SK-N-SH (cell line): Measurements from ENCODE around the gene CDH12. TPM values are rescaled to one million over a fixed set of nuclear protein-coding genes. Genes with fewer than 3 reads are reported as not detected.

Source experiments
- CTCF ChIA-PET: fragments of 300-600, 350-600 bp; formaldehyde crosslinking; extraction: SDS; loops from one replicate; lab custom pipeline; 2021; lab: Yijun Ruan, JAX
- POLR2A ChIA-PET: fragments of 350-600 bp; sonication (Branson Sonifier 250); formaldehyde crosslinking; extraction: SDS; loops from one replicate; lab custom pipeline; 2020; ENCODE audit warnings: antibody characterized with exemption, inconsistent platforms; lab: Yijun Ruan, JAX
- DNase-seq: peaks from one replicate; pipeline ENCODE4 v3.0.0; 2012
- H2AFZ ChIP-seq: fragments of 200-600 bp; sonication (generic); 2 replicates; pipeline ENCODE4 v1.8.1; 2016; ENCODE audit warnings: antibody characterized with exemption, mild to moderate bottlenecking, low read depth
- H3F3A ChIP-seq: fragments of 200-600 bp; sonication (generic); replicated peaks from 2 replicates; pipeline ENCODE3; 2016; ENCODE audit warnings: antibody characterized with exemption, mild to moderate bottlenecking; ENCODE audit not compliant: insufficient read depth
- H3K27ac ChIP-seq, 2 experiments: fragments of 200-500 bp in 1 of 2; fragments of 200-600 bp in 1 of 2; sonication (Bioruptor generic) in 1 of 2; sonication (generic), shearing (Covaris generic) in 1 of 2; 2 replicates each; pipeline versions ENCODE4 v1.5.1 to v1.6.1; 2014 to 2016; ENCODE audit warnings: low read depth in 2 of 2, inconsistent platforms in 1 of 2, low read length in 1 of 2, mild to moderate bottlenecking in 1 of 2, mixed read lengths in 1 of 2
- H3K27me3 ChIP-seq: fragments of 200-600 bp; sonication (generic), shearing (Covaris generic); 2 replicates; pipeline ENCODE4 v1.6.1; 2016; ENCODE audit warnings: mixed run types; ENCODE audit not compliant: insufficient read depth
- H3K36me3 ChIP-seq, 2 experiments: fragments of 200-500 bp in 1 of 2; fragments of 200-600 bp in 1 of 2; sonication (Bioruptor generic) in 1 of 2; sonication (generic) in 1 of 2; replicated peaks in 1 of 2; 2 replicates each; pipeline versions ENCODE3 to v1.5.1; 2014 to 2016; ENCODE audit warnings: low read length in 1 of 2, mild to moderate bottlenecking in 1 of 2; ENCODE audit not compliant: insufficient read depth in 2 of 2, control insufficient read depth in 1 of 2
- H3K4me1 ChIP-seq, 2 experiments: fragments of 200-500 bp in 1 of 2; fragments of 200-600 bp in 1 of 2; sonication (Bioruptor generic) in 1 of 2; sonication (generic), shearing (Covaris generic) in 1 of 2; 2 replicates each; pipeline versions ENCODE4 v1.5.1 to v1.6.1; 2014 to 2016; ENCODE audit warnings: low read depth in 1 of 2, low read length in 1 of 2, mixed run types in 1 of 2; ENCODE audit not compliant: insufficient read depth in 2 of 2, control insufficient read depth in 1 of 2
- H3K4me2 ChIP-seq: fragments of 200-600 bp; sonication (generic), shearing (Covaris generic); 2 replicates; pipeline ENCODE4 v1.6.1; 2017; ENCODE audit warnings: mixed run types
- H3K4me3 ChIP-seq, 2 experiments: fragments of 200-500 bp in 1 of 2; fragments of 200-600 bp in 1 of 2; sonication (Bioruptor generic) in 1 of 2; sonication (generic), shearing (Covaris generic) in 1 of 2; 2 replicates each; pipeline versions ENCODE4 v1.5.1 to v1.8.1; 2014 to 2016; ENCODE audit warnings: low read depth in 2 of 2, inconsistent platforms in 1 of 2, low read length in 1 of 2, mild to moderate bottlenecking in 1 of 2, mixed read lengths in 1 of 2, moderate library complexity in 1 of 2
- H3K79me2 ChIP-seq: fragments of 200-600 bp; sonication (generic); 2 replicates; pipeline ENCODE4 v1.8.1; 2017; ENCODE audit warnings: mild to moderate bottlenecking; ENCODE audit not compliant: insufficient read depth
- H3K9ac ChIP-seq: fragments of 200-600 bp; sonication (generic); 2 replicates; pipeline ENCODE4 v1.6.1; 2017; ENCODE audit warnings: mixed run types
- H3K9me2 ChIP-seq: fragments of 200-600 bp; sonication (generic); 2 replicates; pipeline ENCODE4 v1.6.1; 2017; ENCODE audit warnings: mixed run types
- H3K9me3 ChIP-seq: fragments of 200-600 bp; sonication (generic); 2 replicates; pipeline ENCODE4 v1.6.1; 2017; ENCODE audit warnings: mixed run types, mild to moderate bottlenecking, moderate library complexity
- H4K20me1 ChIP-seq: fragments of 200-600 bp; sonication (generic); 2 replicates; pipeline ENCODE4 v1.6.1; 2017; ENCODE audit warnings: mild to moderate bottlenecking, mixed run types; ENCODE audit not compliant: insufficient read depth
- CHD2 ChIP-seq: fragments of 150-350 bp; IDR thresholded peaks from 2 replicates; pipeline ENCODE4 v1.6.1; 2018; ENCODE audit warnings: low read length; ENCODE audit not compliant: partially characterized antibody
- ELF1 ChIP-seq: IDR thresholded peaks from 2 replicates; pipeline ENCODE4 v1.4.0; 2012
- FOXJ3 ChIP-seq: sonication (generic); formaldehyde crosslinking; IDR thresholded peaks from 2 replicates; pipeline ENCODE4 v1.5.1; 2020; ENCODE audit warnings: mild to moderate bottlenecking, missing genetic modification reagents
- GATA2 ChIP-seq: sonication (generic); formaldehyde crosslinking; IDR thresholded peaks from 2 replicates; pipeline ENCODE4 v1.5.0; 2020; ENCODE audit warnings: mild to moderate bottlenecking, missing genetic modification reagents
- MEF2A ChIP-seq: IDR thresholded peaks from 2 replicates; pipeline ENCODE4 v1.4.0; 2012; ENCODE audit warnings: low read depth, borderline replicate concordance
- MXI1 ChIP-seq: IDR thresholded peaks from 2 replicates; pipeline ENCODE4 v1.6.1; 2012; ENCODE audit warnings: mild to moderate bottlenecking, low read depth, low read length, improper control_type of control experiment
- NFIC ChIP-seq: IDR thresholded peaks from 2 replicates; pipeline ENCODE4 v1.4.0; 2012; ENCODE audit warnings: borderline replicate concordance
- NRF1 ChIP-seq: IDR thresholded peaks from 2 replicates; pipeline ENCODE4 v1.6.1; 2012; ENCODE audit warnings: low read depth, mild to moderate bottlenecking, low read length
- RCOR1 ChIP-seq: fragments of 150-350 bp; IDR thresholded peaks from 2 replicates; pipeline ENCODE4 v1.6.1; 2017; ENCODE audit warnings: antibody characterized with exemption, low read length
- REST ChIP-seq: IDR thresholded peaks from 2 replicates; pipeline ENCODE4 v1.6.1; 2012; ENCODE audit warnings: mild to moderate bottlenecking, low read depth, low read length, moderate library complexity
- SMC3 ChIP-seq: IDR thresholded peaks from 2 replicates; pipeline ENCODE4 v1.6.1; 2012; ENCODE audit warnings: low read depth, low read length, improper control_type of control experiment
- TAF1 ChIP-seq: IDR thresholded peaks from 2 replicates; pipeline ENCODE4 v1.6.1; 2012; ENCODE audit warnings: low read depth, mild to moderate bottlenecking, low read length, moderate library complexity, borderline replicate concordance
- USF1 ChIP-seq: IDR thresholded peaks from 2 replicates; pipeline ENCODE4 v1.4.0; 2012; ENCODE audit warnings: low read depth, borderline replicate concordance
- YY1 ChIP-seq: IDR thresholded peaks from 2 replicates; pipeline ENCODE4 v1.4.0; 2012; ENCODE audit warnings: low read depth, mild to moderate bottlenecking
- ZBTB33 ChIP-seq: IDR thresholded peaks from 2 replicates; pipeline ENCODE4 v1.4.0; 2012; ENCODE audit warnings: low read depth, borderline replicate concordance
- WGBS: methylation state at CpG from one replicate; pipeline ENCODE4 v1.1.6; 2017; ENCODE audit warnings: low lambda C conversion rate; 5-methylcytosine and 5-hydroxymethylcytosine counted together
- polyA plus RNA-seq, 3 experiments: library from polyadenylated mRNA; depleted of rRNA; stranded (reverse); fragments of >200 nt; gene quantifications; 2 replicates each; pipeline ENCODE4 v1.2.3, GENCODE V29; 2012

Gene CDH12
- polyA plus RNA-seq, 1 of the 3 experiments (the other 2 are of a cell fraction): not detected

GRCh38 chr5:21739096-21739495, 1114.0 kb downstream of the CDH12 start:
- Histone ChIP-seq H3F3A (peaks cover 4% of the 10 kb centered on the region), H3K9me2 (no peaks in the 10 kb centered on the region), H3K36me3 (no peaks in the 10 kb centered on the region), H3K4me1 (no peaks in the 10 kb centered on the region), H3K9ac (no peak overlapping the region), H2AFZ (no peak overlapping the region), H3K9me3 (no peaks in the 10 kb centered on the region), H3K79me2 (no peaks in the 10 kb centered on the region), H3K4me3 (no peak overlapping the region), H3K27ac (no peak overlapping the region), H3K27me3 (no peaks in the 10 kb centered on the region), H4K20me1 (no peaks in the 10 kb centered on the region), H3K4me2 (no peak overlapping the region)
- CTCF ChIA-PET: no interaction called here
- TF ChIP-seq TAF1: no peak
- TF ChIP-seq NFIC: no peak
- no peak for TF ChIP-seq MEF2A
- TF ChIP-seq YY1: no peak
- no peak for DNase-seq
- POLR2A ChIA-PET: no interaction called here

- Histone ChIP-seq H3K9ac (no peak overlapping the region), H2AFZ (no peak overlapping the region), H3K9me2 (no peaks in the 10 kb centered on the region), H3K4me3 (no peak overlapping the region), H3K4me2 (no peak overlapping the region), H3K27ac (no peak overlapping the region), H3F3A (no peaks in the 10 kb centered on the region), H3K36me3 (no peaks in the 10 kb centered on the region), H3K9me3 (no peaks in the 10 kb centered on the region), H3K4me1 (no peaks in the 10 kb centered on the region), H3K27me3 (no peaks in the 10 kb centered on the region), H4K20me1 (no peaks in the 10 kb centered on the region), H3K79me2 (no peaks in the 10 kb centered on the region)
- POLR2A ChIA-PET: no interaction called here
- TF ChIP-seq CHD2: no peak
- no peak for TF ChIP-seq MXI1
- no peak for TF ChIP-seq GATA2 (CRISPR knock-in tag)
- 0% methylated on average over 2 of the region's 2 CpGs for WGBS
- DNase-seq: no peak
- CTCF ChIA-PET: interaction anchor here (1.0 kb wide), 1 partner anchor 9 kb away, joined by 3 read pairs; no protein-coding TSS in a partner anchor
These were observed 1129.6 kb downstream of the CDH12 start for GRCh38 chr5:21723500-21723899.

- no peak for DNase-seq
- CTCF ChIA-PET: no interaction called here
- Histone ChIP-seq H3K36me3 (no peaks in the 10 kb centered on the region), H3K4me1 (no peaks in the 10 kb centered on the region), H3K4me2 (no peak overlapping the region), H3K9me3 (no peaks in the 10 kb centered on the region), H3K9me2 (no peaks in the 10 kb centered on the region), H3F3A (peaks cover 7% of the 10 kb centered on the region), H3K79me2 (no peaks in the 10 kb centered on the region), H3K27me3 (no peaks in the 10 kb centered on the region), H3K9ac (no peak overlapping the region), H2AFZ (no peak overlapping the region), H3K27ac (no peak overlapping the region), H4K20me1 (no peaks in the 10 kb centered on the region), H3K4me3 (no peak overlapping the region)
- WGBS: 35% methylated on average over 3 of the region's 3 CpGs
- POLR2A ChIA-PET: no interaction called here
- TF ChIP-seq SMC3: no peak
- no peak for TF ChIP-seq USF1
- TF ChIP-seq RCOR1: no peak
- TF ChIP-seq ELF1: no peak
- TF ChIP-seq MXI1: no peak
- TF ChIP-seq FOXJ3: no peak
- TF ChIP-seq REST: no peak
- TF ChIP-seq CHD2: no peak
- no peak for TF ChIP-seq NRF1
- no peak for TF ChIP-seq ZBTB33
- no peak for TF ChIP-seq MEF2A
These were observed 1141.0 kb downstream of the CDH12 start for GRCh38 chr5:21711866-21712758.
